MCF 10A (cell line): Measurements from ENCODE around the gene PLEKHO1. TPM values are rescaled to one million over a fixed set of nuclear protein-coding genes. Genes with fewer than 3 reads are reported as not detected.
A peak's percentile ranks its signal among the peaks of the same experiment; 100 is the strongest.
"Not testable (repeated sequence)": the region's sequence is repeated elsewhere in the genome, so short reads cannot be mapped to it uniquely, and the experiment has no call there.

Source experiments
- BruUV-seq: library from RNA; stranded (reverse); fragments of 400-500 nt; replicated peaks from 2 replicates; lab custom pipeline; 2021; lab: Mats Ljungman, UMichigan
- CTCF ChIA-PET: fragments of 300-600 bp; sonication (Branson Sonifier 250); formaldehyde crosslinking; extraction: SDS; loops from one replicate; lab custom pipeline; 2021; ENCODE audit warnings: antibody characterized with exemption, inconsistent platforms; lab: Yijun Ruan, JAX
- POLR2A ChIA-PET: fragments of 300-600, 350-650 bp; sonication (Branson Sonifier 250); formaldehyde crosslinking; extraction: SDS; loops from one replicate; lab custom pipeline; 2020; ENCODE audit warnings: antibody characterized with exemption, inconsistent platforms; lab: Yijun Ruan, JAX
- DNase-seq: peaks from one replicate; pipeline ENCODE4 v3.0.0-alpha.2; 2018; ENCODE audit not compliant: unreplicated experiment
- H3K27ac Mint-ChIP-seq: one replicate; pipeline ENCODE4 v1.8.0; 2022; ENCODE audit warnings: mild to moderate bottlenecking, low read depth, mixed read lengths; ENCODE audit not compliant: unreplicated experiment
- H3K27me3 Mint-ChIP-seq: one replicate; pipeline ENCODE4 v1.8.0; 2022; ENCODE audit warnings: mixed read lengths; ENCODE audit not compliant: insufficient read depth, unreplicated experiment
- H3K36me3 Mint-ChIP-seq: one replicate; pipeline ENCODE4 v1.8.0; 2022; ENCODE audit warnings: mild to moderate bottlenecking, moderate library complexity, mixed read lengths; ENCODE audit not compliant: insufficient read depth, unreplicated experiment
- H3K4me1 Mint-ChIP-seq: one replicate; pipeline ENCODE4 v1.8.0; 2022; ENCODE audit warnings: mixed read lengths; ENCODE audit not compliant: insufficient read depth, unreplicated experiment
- H3K4me3 Mint-ChIP-seq: one replicate; pipeline ENCODE4 v1.8.0; 2022; ENCODE audit warnings: mild to moderate bottlenecking, moderate library complexity, mixed read lengths; ENCODE audit not compliant: unreplicated experiment
- H3K9me3 Mint-ChIP-seq: one replicate; pipeline ENCODE4 v1.8.0; 2022; ENCODE audit warnings: mixed read lengths; ENCODE audit not compliant: unreplicated experiment
- CTCF ChIP-seq: fragments of 200-600 bp; IDR thresholded peaks from one replicate; pipeline ENCODE4 v1.8.0; 2022; ENCODE audit warnings: antibody characterized with exemption, mild to moderate bottlenecking; ENCODE audit not compliant: unreplicated experiment
- intact Hi-C: fragments of 100-400 bp; cut with micrococcal nuclease; formaldehyde crosslinking; loops from 2 replicates; pipeline ENCODE4 v1.14.1; 2022
- total RNA-seq: library from RNA; stranded (reverse); gene quantifications from 2 replicates; pipeline ENCODE4 v1.2.3, GENCODE V29; 2022

The PLEKHO1 gene
- total RNA-seq, 1 experiment from 2014 or later, result 1.9 TPM

- no peak overlapping the region for H3K27ac Mint-ChIP-seq
- DNase-seq, result no peak
- CTCF ChIA-PET, result interaction anchor here (14.8 kb wide), 1 partner anchor 13 kb away, joined by 223 read pairs; no protein-coding TSS in a partner anchor
- H3K9me3 Mint-ChIP-seq, result no peaks in the 10 kb centered on the region
- intact Hi-C loops, result no loop called here
- peaks cover 8% of the 10 kb centered on the region for H3K4me1 Mint-ChIP-seq
- POLR2A ChIA-PET, result no interaction called here
- no peak overlapping the region for H3K4me3 Mint-ChIP-seq
- H3K36me3 Mint-ChIP-seq, result no peaks in the 10 kb centered on the region
- TF ChIP-seq CTCF, result no peak
- H3K27me3 Mint-ChIP-seq, result no peaks in the 10 kb centered on the region
- BruUV-seq, result no TSS peak
These were observed 30.8 kb downstream of the PLEKHO1 start for GRCh38 chr1:150180474-150180873.

- no peak for DNase-seq
- CTCF ChIA-PET, result interaction anchor here (0.9 to 14.8 kb wide), 3 partner anchors 13 to 109 kb away, joined by 4 to 223 read pairs (median 4); no protein-coding TSS in a partner anchor
- no peak overlapping the region for H3K27ac Mint-ChIP-seq
- peaks cover 8% of the 10 kb centered on the region for H3K4me1 Mint-ChIP-seq
- POLR2A ChIA-PET, result interaction anchor here (2.1 kb wide), 1 partner anchor 295 kb away, joined by 12 read pairs; a partner anchor contains a TSS
- BruUV-seq, result no TSS peak
- intact Hi-C loops, result no loop called here
- no peaks in the 10 kb centered on the region for H3K9me3 Mint-ChIP-seq
- no peak overlapping the region for H3K4me3 Mint-ChIP-seq
- no peaks in the 10 kb centered on the region for H3K27me3 Mint-ChIP-seq
- TF ChIP-seq CTCF, result no peak
- H3K36me3 Mint-ChIP-seq, result no peaks in the 10 kb centered on the region
These were observed 32.5 kb downstream of the PLEKHO1 start for GRCh38 chr1:150182247-150182646.

- CTCF ChIA-PET, result interaction anchor here (1.0 to 14.8 kb wide), 3 partner anchors 16 to 110 kb away, joined by 3 to 223 read pairs (median 4); no protein-coding TSS in a partner anchor
- no TSS peak for BruUV-seq
- Mint-ChIP-seq H3K27ac (peak overlapping the region; percentile 89), H3K4me3 (no peak overlapping the region), H3K36me3 (no peaks in the 10 kb centered on the region), H3K27me3 (no peaks in the 10 kb centered on the region), H3K9me3 (no peaks in the 10 kb centered on the region), H3K4me1 (peaks cover 8% of the 10 kb centered on the region)
- no peak for DNase-seq
- no peak for TF ChIP-seq CTCF
- intact Hi-C loops, result no loop called here
- POLR2A ChIA-PET, result interaction anchor here (0.7 to 2.1 kb wide), 4 partner anchors 291 to 339 kb away, joined by 3 to 12 read pairs (median 4); a partner anchor contains a TSS
These were observed 33.3 kb downstream of the PLEKHO1 start for GRCh38 chr1:150183061-150183460.

- no TSS peak for BruUV-seq
- no peaks in the 10 kb centered on the region for H3K27me3 Mint-ChIP-seq
- no peak for DNase-seq
- ChIA-PET POLR2A (interaction anchor here (0.6 to 3.2 kb wide), 5 partner anchors 24 to 301 kb away, joined by 4 to 52 read pairs (median 21); partner anchors contain the start of gene VPS45), CTCF (interaction anchor here (0.6 to 14.8 kb wide), 9 partner anchors 9 to 247 kb away, joined by 3 to 223 read pairs (median 36); partner anchors contain the start of gene VPS45)
- intact Hi-C loops, result no loop called here
- no peak overlapping the region for H3K27ac Mint-ChIP-seq
- H3K36me3 Mint-ChIP-seq, result no peaks in the 10 kb centered on the region
- no peak for TF ChIP-seq CTCF
- no peak overlapping the region for H3K4me3 Mint-ChIP-seq
- peaks cover 8% of the 10 kb centered on the region for H3K4me1 Mint-ChIP-seq
- no peaks in the 10 kb centered on the region for H3K9me3 Mint-ChIP-seq
These were observed 35.8 kb downstream of the PLEKHO1 start for GRCh38 chr1:150185481-150185880.

GRCh38 chr1:150186438-150186788 is 36.7 kb downstream of the PLEKHO1 start:
- not testable (repeated sequence) for H3K4me3 Mint-ChIP-seq, H3K27me3 Mint-ChIP-seq, H3K4me1 Mint-ChIP-seq, BruUV-seq, H3K9me3 Mint-ChIP-seq, H3K36me3 Mint-ChIP-seq, H3K27ac Mint-ChIP-seq
- CTCF ChIA-PET, result interaction anchor here (0.6 to 14.8 kb wide), 39 partner anchors 10 to 380 kb away, joined by 3 to 223 read pairs (median 6); partner anchors contain the start of gene VPS45
- POLR2A ChIA-PET, result interaction anchor here (0.5 to 3.2 kb wide), 15 partner anchors 15 to 337 kb away, joined by 3 to 52 read pairs (median 4); partner anchors contain the start of gene VPS45
- peak; percentile 23 for DNase-seq
- intact Hi-C loops, result loop anchor here (2.0 kb wide), 1 partner anchor 298 kb away; no protein-coding TSS in a partner anchor
